Activated T-helper 2 cell treated with anti-CD3 and anti-CD28 coated beads, Interferon-gamma antibody, Interleukin-2, Interleukin-4, amounts not matched to agents 10 μg/mL and 5 μg/mL and 100 μg/mL, durations not matched to agents 14 hours and 24 hours and 36 hours (primary cell): Measurements from ENCODE around the gene COL11A2. TPM values are rescaled to one million over a fixed set of nuclear protein-coding genes. Genes with fewer than 3 reads are reported as not detected.

Experiments
- DNase-seq: peaks from one replicate; pipeline ENCODE4 v3.0.0; 2021; ENCODE audit warnings: low spot score
- H3K27ac Mint-ChIP-seq: one replicate; pipeline ENCODE4 v1.8.0; 2021; ENCODE audit warnings: mixed read lengths
- H3K27me3 Mint-ChIP-seq: one replicate; pipeline ENCODE4 v1.8.0; 2021; ENCODE audit warnings: low read depth, mixed read lengths
- H3K36me3 Mint-ChIP-seq: one replicate; pipeline ENCODE4 v1.8.0; 2021; ENCODE audit warnings: low read depth, mixed read lengths
- H3K4me1 Mint-ChIP-seq: one replicate; pipeline ENCODE4 v1.8.0; 2021; ENCODE audit warnings: low read depth, mixed read lengths
- H3K4me3 Mint-ChIP-seq: one replicate; pipeline ENCODE4 v1.8.0; 2021; ENCODE audit warnings: low read depth, mild to moderate bottlenecking, moderate library complexity, mixed read lengths
- H3K9me3 Mint-ChIP-seq: one replicate; pipeline ENCODE4 v1.8.0; 2021; ENCODE audit warnings: mixed read lengths
- intact Hi-C: fragments of 100-400 bp; cut with micrococcal nuclease; formaldehyde crosslinking; loops from one replicate; pipeline ENCODE4 v1.15.1; 2023
- total RNA-seq: library from RNA; stranded (reverse); gene quantifications from 2 replicates; pipeline ENCODE4 v1.2.3, GENCODE V29; 2022

The COL11A2 gene
- total RNA-seq, 1 donor from 2014 or later = 0.34 TPM

DNA sequence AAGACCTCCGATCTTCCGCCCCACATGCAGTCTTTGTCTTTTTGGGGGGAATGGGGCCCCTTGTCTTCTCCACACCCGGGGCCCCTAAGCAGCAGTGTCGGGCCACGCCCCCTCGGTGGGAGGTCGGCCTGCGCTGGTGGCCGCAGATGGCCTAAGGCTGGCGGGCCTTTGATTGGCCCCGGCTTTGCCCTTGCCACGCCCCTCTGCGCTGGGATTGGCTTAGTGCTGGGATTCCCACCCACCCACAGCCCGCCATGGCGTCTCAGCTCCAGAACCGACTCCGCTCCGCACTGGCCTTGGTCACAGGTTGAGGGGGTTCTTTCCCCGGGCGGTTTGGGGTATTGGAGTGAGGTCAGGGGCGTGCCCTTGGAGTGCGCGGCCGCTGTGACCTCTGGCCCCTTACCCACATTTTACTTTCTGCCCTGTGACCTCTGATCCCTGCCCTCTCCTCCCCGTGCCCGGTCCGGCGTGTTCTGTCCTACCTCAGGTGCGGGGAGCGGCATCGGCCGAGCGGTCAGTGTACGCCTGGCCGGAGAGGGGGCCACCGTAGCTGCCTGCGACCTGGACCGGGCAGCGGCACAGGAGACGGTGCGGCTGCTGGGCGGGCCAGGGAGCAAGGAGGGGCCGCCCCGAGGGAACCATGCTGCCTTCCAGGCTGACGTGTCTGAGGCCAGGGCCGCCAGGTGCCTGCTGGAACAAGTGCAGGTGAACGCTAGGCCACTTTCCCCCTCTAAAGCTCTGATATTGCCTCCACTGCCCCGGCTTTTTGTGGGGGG lies 12.3 kb upstream of the COL11A2 start, which contains the start of gene HSD17B8:
Gene HSD17B8, plus strand, starts transcription at position 241 of the 776 bp plus-strand sequence. Its CDS starts 14 bp downstream, at position 255.
- Mint-ChIP-seq H3K4me1 (peaks cover 60% of the 10 kb centered on the region), H3K4me3 (peak within 1 kb of the TSS; percentile 100), H3K27ac (peak within 1 kb of the TSS; percentile 97), H3K36me3 (peaks cover 42% of the 10 kb centered on the region), H3K9me3 (no peaks in the 10 kb centered on the region), H3K27me3 (no peaks in the 10 kb centered on the region)
- peak; percentile 88 for DNase-seq
- intact Hi-C loops = loop anchor here (1.0 to 10.0 kb wide), 4 partner anchors 45 to 1012 kb away; partner anchors contain the start of genes GPSM3, KIFC1, PBX2 and PSMB8

GRCh38 chr6:33204165-33204414 lies 11.8 kb upstream of the COL11A2 start:
- Mint-ChIP-seq H3K36me3 (peaks cover 36% of the 10 kb centered on the region), H3K4me3 (peak overlapping the region; percentile 100), H3K9me3 (no peaks in the 10 kb centered on the region), H3K27me3 (no peaks in the 10 kb centered on the region), H3K27ac (peak overlapping the region; percentile 25), H3K4me1 (peaks cover 59% of the 10 kb centered on the region)
- DNase-seq = no peak
- intact Hi-C loops = loop anchor here (5.0 to 10.0 kb wide), 2 partner anchors 359 to 1012 kb away; partner anchors contain the start of genes GPSM3, PBX2 and PSMB8

DNA sequence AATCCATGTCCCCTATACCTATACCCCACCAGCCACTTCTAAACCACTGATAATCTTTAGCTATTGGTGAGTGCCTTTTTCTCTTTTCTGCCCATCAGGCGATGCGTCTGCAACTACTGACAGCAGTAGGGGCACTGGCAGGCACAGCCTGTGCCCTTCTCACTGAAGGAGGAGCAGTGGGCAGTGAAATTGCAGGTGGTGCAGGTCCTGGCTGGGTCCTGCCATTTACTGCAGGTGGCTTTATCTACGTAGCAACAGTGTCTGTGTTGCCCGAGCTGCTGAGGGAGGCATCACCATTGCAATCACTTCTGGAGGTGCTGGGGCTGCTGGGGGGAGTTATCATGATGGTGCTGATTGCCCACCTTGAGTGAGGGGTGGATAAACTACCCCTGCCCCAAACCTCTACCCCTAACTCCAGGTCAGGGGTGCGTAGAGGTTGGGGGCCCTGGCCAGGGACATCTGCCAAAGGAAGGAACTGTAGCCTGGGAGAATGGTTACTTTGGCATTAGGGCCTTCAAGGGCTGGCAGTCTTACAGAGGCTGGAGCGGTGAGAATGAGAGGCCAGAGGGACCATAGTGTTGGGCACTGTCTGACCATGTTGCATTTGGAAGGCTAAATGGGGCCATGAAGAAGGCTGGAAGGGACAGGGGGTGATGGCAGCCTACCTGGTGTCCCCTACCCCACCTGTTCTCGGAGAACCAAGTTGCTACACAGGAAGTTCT lies 11.3 kb upstream of the COL11A2 start:
- no peak for DNase-seq
- Mint-ChIP-seq H3K4me3 (peak overlapping the region; percentile 100), H3K27ac (peak overlapping the region; percentile 42), H3K4me1 (peaks cover 58% of the 10 kb centered on the region), H3K36me3 (peaks cover 39% of the 10 kb centered on the region), H3K27me3 (no peaks in the 10 kb centered on the region), H3K9me3 (no peaks in the 10 kb centered on the region)
- intact Hi-C loops = loop anchor here (5.0 to 10.0 kb wide), 2 partner anchors 359 to 1011 kb away; partner anchors contain the start of genes GPSM3, PBX2 and PSMB8

- no peak for DNase-seq
- peak overlapping the region; percentile 100 for H3K4me3 Mint-ChIP-seq
- intact Hi-C loops = loop anchor here (5.0 to 10.0 kb wide), 2 partner anchors 358 to 1010 kb away; partner anchors contain the start of genes GPSM3, PBX2 and PSMB8
- peaks cover 39% of the 10 kb centered on the region for H3K36me3 Mint-ChIP-seq
- H3K27me3 Mint-ChIP-seq = no peaks in the 10 kb centered on the region
- H3K4me1 Mint-ChIP-seq = peaks cover 59% of the 10 kb centered on the region
- H3K9me3 Mint-ChIP-seq = no peaks in the 10 kb centered on the region
- peak overlapping the region; percentile 35 for H3K27ac Mint-ChIP-seq
These were observed 10.5 kb upstream of the COL11A2 start for GRCh38 chr6:33202799-33203198.

- Mint-ChIP-seq H3K27ac (peak overlapping the region; percentile 98), H3K9me3 (no peaks in the 10 kb centered on the region), H3K36me3 (peaks cover 46% of the 10 kb centered on the region), H3K4me1 (peaks cover 64% of the 10 kb centered on the region), H3K4me3 (peak overlapping the region; percentile 100), H3K27me3 (no peaks in the 10 kb centered on the region)
- intact Hi-C loops = loop anchor here (2.0 to 10.0 kb wide), 5 partner anchors 69 to 1010 kb away; partner anchors contain the start of genes GPSM3, PBX2, PHF1 and PSMB8
- DNase-seq = no peak
These were observed 9.7 kb upstream of the COL11A2 start for GRCh38 chr6:33201935-33202334.

- no peaks in the 10 kb centered on the region for H3K27me3 Mint-ChIP-seq
- H3K4me1 Mint-ChIP-seq = peaks cover 57% of the 10 kb centered on the region
- H3K4me3 Mint-ChIP-seq = peak overlapping the region; percentile 100
- peak overlapping the region; percentile 98 for H3K27ac Mint-ChIP-seq
- no peaks in the 10 kb centered on the region for H3K9me3 Mint-ChIP-seq
- intact Hi-C loops = loop anchor here (2.0 to 10.0 kb wide), 5 partner anchors 70 to 1009 kb away; partner anchors contain the start of genes GPSM3, PBX2, PHF1 and PSMB8
- DNase-seq = no peak
- H3K36me3 Mint-ChIP-seq = peaks cover 52% of the 10 kb centered on the region
These were observed 8.9 kb upstream of the COL11A2 start for GRCh38 chr6:33201147-33201545.

DNA sequence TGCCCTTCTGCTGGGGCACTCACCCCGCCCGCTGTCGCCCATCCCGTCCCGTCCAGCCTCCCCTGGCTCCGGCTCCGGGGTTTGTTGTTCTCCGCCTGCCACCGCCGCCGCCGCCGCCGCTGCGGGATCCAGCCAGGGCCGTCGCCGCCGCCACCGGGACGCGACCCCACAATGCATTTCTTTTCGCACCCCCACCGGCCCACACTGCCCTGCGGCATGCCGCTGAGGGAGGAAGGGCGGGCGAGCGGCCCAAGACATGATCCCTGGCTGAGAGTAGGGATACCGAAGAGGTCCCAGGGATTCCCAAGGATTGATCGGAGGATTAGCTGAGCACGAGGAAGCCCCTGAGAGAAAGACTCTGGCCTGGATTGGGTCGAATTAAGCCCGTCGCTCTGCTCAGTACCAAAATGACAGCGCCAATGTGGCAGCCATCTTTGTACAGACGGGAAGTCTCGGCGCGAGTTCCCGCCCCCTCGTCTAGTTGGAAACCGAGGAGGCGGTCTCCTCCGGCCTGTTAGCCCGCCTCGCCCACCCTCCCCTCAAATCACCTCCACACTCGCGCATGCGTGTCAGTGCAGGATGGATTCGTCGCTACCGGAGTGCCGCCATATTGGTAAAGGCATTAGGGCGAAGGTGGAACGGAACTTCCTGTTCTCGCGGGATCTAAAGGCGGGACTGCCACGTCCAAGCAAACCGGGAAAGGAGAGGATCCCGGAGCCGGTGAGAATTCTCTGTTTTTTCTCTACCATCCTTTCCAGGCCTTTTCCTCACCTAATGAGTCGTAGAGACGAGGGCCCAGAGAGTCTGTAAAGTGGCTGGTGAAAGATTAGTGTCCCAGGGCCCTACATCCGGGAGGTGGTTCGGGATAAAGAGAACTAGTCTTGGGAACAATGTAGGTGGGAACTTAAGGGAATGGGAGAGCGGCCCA lies 8.2 kb upstream of the COL11A2 start, which contains the start of the genes RXRB and SLC39A7:
Gene RXRB, minus strand, starts transcription at position 447 of the 928 bp plus-strand sequence. Its CDS starts 189 bp downstream, at position 258.
Gene SLC39A7, plus strand, starts transcription at position 649 of the 928 bp plus-strand sequence. CDS start 379 bp downstream, outside the sequence.
- Mint-ChIP-seq H3K4me3 (peak within 1 kb of the TSS; percentile 100), H3K4me1 (peaks cover 50% of the 10 kb centered on the region), H3K27me3 (no peaks in the 10 kb centered on the region), H3K27ac (peak within 1 kb of the TSS; percentile 98), H3K36me3 (peaks cover 59% of the 10 kb centered on the region), H3K9me3 (no peaks in the 10 kb centered on the region)
- DNase-seq = peak; percentile 97
- intact Hi-C loops = loop anchor here (1.0 to 10.0 kb wide), 6 partner anchors 70 to 1008 kb away; partner anchors contain the start of genes GPSM3, PBX2, PHF1 and PSMB8

DNA sequence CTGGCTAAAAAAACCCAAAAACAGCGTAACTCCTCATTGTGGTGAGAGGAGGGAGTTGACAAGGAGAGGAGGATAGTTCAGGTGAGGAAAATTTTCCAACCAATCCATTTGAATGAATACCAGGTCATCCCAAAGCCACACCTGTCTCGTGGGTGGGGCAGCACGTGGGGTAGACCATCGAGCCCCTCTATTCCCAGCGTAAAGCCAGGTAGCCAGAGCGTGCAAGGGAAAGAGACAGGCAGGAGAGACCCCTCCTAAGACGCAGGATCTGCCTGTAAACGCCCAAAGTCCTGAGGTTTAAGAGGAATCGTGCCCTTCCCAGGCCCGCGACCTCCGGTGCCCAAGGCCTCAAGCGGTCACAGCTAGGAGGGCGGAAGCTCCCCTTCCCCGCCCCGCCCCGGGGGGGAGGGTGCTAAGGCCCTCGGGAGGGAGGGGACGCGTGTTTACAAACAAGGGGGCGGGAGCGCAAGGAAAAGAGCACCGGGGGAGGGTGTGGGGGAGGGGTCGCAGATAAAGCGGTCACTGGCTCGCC lies 7.5 kb upstream of the COL11A2 start:
- Mint-ChIP-seq H3K36me3 (peaks cover 66% of the 10 kb centered on the region), H3K9me3 (no peaks in the 10 kb centered on the region), H3K27me3 (no peaks in the 10 kb centered on the region), H3K27ac (peak overlapping the region; percentile 66), H3K4me3 (peak overlapping the region; percentile 100), H3K4me1 (peaks cover 45% of the 10 kb centered on the region)
- intact Hi-C loops = loop anchor here (1.0 to 10.0 kb wide), 6 partner anchors 71 to 1007 kb away; partner anchors contain the start of genes GPSM3, PBX2, PHF1 and PSMB8
- peak; percentile 71 for DNase-seq

GRCh38 chr6:33198853-33199436 lies 6.7 kb upstream of the COL11A2 start:
- Mint-ChIP-seq H3K4me3 (peak overlapping the region; percentile 100), H3K4me1 (peaks cover 41% of the 10 kb centered on the region), H3K36me3 (peaks cover 71% of the 10 kb centered on the region), H3K9me3 (no peaks in the 10 kb centered on the region), H3K27ac (peak overlapping the region; percentile 67), H3K27me3 (no peaks in the 10 kb centered on the region)
- intact Hi-C loops = no loop called here
- DNase-seq = no peak

DNA sequence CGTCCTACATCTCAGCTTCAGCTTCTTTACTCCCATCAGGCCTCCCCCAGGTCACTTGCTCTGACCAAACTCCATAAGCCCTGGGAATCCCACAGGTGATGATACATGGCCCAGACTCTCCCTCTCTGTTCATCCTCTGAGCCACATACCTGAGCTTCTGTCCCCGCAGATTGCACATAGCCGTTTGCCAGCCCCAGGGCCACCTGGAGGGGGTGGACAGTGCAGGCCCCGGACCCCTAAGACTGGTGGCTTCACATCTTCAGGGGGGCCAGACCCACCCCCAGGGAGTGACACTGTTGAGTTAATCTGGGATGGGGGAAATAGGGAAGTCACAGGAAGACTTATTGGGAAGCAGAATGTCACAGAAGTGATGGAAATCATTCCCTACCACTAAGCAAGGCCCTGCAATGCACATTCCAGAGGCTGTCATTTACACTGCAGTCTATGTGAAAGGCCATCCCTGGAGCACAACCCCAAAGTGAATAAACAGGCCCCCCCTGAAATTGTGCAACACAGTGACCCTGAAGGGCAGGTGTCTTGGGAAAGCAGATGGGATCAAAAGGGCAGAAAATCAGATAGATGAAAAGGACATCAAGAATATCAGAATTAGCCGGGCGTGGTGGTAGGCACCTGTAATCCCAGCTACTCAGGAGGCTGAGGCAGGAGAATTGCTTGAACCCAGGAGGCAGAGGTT lies 6.0 kb upstream of the COL11A2 start:
- peaks cover 71% of the 10 kb centered on the region for H3K36me3 Mint-ChIP-seq
- intact Hi-C loops = no loop called here
- DNase-seq = no peak
- H3K4me3 Mint-ChIP-seq = peak overlapping the region; percentile 100
- no peaks in the 10 kb centered on the region for H3K9me3 Mint-ChIP-seq
- H3K27me3 Mint-ChIP-seq = peaks cover 3% of the 10 kb centered on the region
- peak overlapping the region; percentile 67 for H3K27ac Mint-ChIP-seq
- peaks cover 36% of the 10 kb centered on the region for H3K4me1 Mint-ChIP-seq
